ENCODE data around the gene OR5H15. TPM values are rescaled to one million over a fixed set of nuclear protein-coding genes. Genes with fewer than 3 reads are reported as not detected.
"Not testable (repeated sequence)": the region's sequence is repeated elsewhere in the genome, so short reads cannot be mapped to it uniquely, and the experiment has no call there.

The OR5H15 gene
- total and polyA plus RNA-seq, 9 donors: not detected

DNA sequence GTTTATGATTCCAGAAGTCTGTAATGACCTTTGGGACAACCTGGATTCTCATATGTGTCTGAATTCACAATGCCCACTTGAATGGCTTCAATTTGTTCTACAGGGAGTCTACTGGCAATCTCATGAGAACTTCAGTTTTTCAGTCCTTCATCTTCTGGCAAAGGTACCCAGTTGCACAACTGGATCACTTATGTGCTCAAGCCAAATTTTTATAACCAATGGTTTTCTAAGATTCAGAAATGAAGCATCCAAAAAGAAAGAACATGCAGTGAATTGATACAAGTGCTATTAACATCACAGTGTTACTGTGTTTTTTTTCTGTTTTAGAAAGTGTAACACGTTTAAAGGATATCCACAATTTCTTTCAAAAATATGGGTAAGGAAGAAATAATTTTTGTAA lies 19.3 kb upstream of the OR5H15 start, which contains the start of gene OR5H14:
Gene OR5H14 (plus strand): TSS at position 301 of the 400 bp plus-strand sequence. CDS start 1,907 bp downstream, outside the sequence.
- no peak within 1 kb of the TSS for H3K27ac ChIP-seq
- no peak for DNase-seq
- H3K27me3 ChIP-seq: no peaks in the 10 kb centered on the region
- H3K4me3 ChIP-seq: no peak within 1 kb of the TSS
- TF ChIP-seq, protein P1, sequence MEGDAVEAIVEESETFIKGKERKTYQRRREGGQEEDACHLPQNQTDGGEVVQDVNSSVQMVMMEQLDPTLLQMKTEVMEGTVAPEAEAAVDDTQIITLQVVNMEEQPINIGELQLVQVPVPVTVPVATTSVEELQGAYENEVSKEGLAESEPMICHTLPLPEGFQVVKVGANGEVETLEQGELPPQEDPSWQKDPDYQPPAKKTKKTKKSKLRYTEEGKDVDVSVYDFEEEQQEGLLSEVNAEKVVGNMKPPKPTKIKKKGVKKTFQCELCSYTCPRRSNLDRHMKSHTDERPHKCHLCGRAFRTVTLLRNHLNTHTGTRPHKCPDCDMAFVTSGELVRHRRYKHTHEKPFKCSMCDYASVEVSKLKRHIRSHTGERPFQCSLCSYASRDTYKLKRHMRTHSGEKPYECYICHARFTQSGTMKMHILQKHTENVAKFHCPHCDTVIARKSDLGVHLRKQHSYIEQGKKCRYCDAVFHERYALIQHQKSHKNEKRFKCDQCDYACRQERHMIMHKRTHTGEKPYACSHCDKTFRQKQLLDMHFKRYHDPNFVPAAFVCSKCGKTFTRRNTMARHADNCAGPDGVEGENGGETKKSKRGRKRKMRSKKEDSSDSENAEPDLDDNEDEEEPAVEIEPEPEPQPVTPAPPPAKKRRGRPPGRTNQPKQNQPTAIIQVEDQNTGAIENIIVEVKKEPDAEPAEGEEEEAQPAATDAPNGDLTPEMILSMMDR (IDR thresholded peaks at IDR 0.05): no peak
- TF ChIP-seq EP300 (IDR thresholded peaks at IDR 0.05) (no peak), POLR2A (IDR thresholded peaks at IDR 0.05) (no peak)
- WGBS, 3 donors: 51 to 74% (median 60%) methylated on average over 1 of the region's 1 CpG
- no peaks in the 10 kb centered on the region for H3K36me3 ChIP-seq
- H3K9me3 ChIP-seq: no peaks in the 10 kb centered on the region
- no peaks in the 10 kb centered on the region for H3K4me1 ChIP-seq (ENCODE audit: insufficient read depth)
- intact Hi-C loops (cut with DNase I): no loop called here

DNA sequence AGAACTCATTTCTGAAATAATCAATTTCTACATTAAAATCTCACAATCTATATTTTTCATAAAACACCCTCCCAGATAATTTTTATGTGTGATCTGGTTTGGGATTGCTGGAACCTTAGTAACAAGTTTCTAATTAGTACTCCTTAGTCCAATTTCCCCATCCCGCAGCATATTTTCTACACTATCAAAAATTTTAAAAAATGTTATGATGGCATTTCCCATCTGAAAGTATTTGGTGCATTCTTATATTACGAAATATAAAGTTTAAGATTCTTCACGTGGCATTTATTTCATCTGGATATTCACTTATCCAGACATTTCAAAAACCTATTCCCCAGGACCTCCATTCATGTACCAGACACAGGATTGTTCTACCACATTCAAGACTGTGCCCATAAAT lies 17.7 kb upstream of the OR5H15 start:
- H3K4me3 ChIP-seq: no peak overlapping the region
- 61 to 71% (median 66%) methylated on average over 3 of the region's 3 CpGs for WGBS, 3 donors
- no peak overlapping the region for H3K27ac ChIP-seq
- H3K9me3 ChIP-seq: no peaks in the 10 kb centered on the region
- DNase-seq: no peak
- H3K36me3 ChIP-seq: no peaks in the 10 kb centered on the region
- no peak for TF ChIP-seq POLR2A (IDR thresholded peaks at IDR 0.05)
- TF ChIP-seq, protein P1 (IDR thresholded peaks at IDR 0.05): no peak
- no peak for TF ChIP-seq EP300 (IDR thresholded peaks at IDR 0.05)
- no peaks in the 10 kb centered on the region for H3K4me1 ChIP-seq (ENCODE audit: insufficient read depth)
- intact Hi-C loops (cut with DNase I): no loop called here
- no peaks in the 10 kb centered on the region for H3K27me3 ChIP-seq

DNA sequence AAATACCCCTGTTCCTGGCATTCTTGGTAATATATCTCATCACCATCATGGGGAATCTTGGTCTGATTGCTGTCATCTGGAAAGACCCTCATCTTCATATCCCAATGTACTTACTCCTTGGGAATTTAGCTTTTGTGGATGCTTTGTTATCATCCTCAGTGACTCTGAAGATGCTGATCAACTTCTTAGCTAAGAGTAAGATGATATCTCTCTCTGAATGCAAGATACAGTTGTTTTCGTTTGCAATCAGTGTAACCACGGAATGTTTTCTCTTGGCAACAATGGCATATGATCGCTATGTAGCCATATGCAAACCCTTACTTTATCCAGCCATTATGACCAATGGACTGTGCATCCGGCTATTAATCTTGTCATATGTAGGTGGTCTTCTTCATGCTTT lies 17.0 kb upstream of the OR5H15 start:
- DNase-seq; intact Hi-C loops (cut with DNase I): not testable (repeated sequence)
- WGBS, 3 donors: 73 to 86% (median 84%) methylated on average over 4 of the region's 4 CpGs

DNA sequence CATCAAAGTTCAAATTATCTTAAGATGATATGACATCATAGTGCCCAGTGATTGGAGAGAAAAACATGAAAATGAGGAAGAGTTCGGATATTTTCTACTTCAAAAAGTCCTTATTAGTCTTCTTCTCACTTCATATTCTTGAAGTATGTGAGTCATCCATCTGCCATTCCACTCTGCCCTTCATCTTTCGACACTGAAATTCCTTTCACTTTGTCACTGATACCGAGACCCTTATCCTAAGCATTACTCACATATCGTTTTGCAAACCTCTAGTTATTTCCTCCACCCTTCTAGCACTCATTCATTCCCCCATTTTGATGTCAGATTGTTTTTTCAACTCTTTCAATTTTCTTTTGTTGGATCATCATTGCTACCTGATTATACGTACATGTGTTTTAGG lies 15.3 kb upstream of the OR5H15 start:
- Histone ChIP-seq H3K27me3 (no peaks in the 10 kb centered on the region), H3K4me3 (no peak overlapping the region), H3K36me3 (no peaks in the 10 kb centered on the region), H3K9me3 (no peaks in the 10 kb centered on the region), H3K27ac (no peak overlapping the region), H3K4me1 (ENCODE audit: insufficient read depth) (no peaks in the 10 kb centered on the region)
- no peak for TF ChIP-seq EP300 (IDR thresholded peaks at IDR 0.05)
- no peak for TF ChIP-seq POLR2A (IDR thresholded peaks at IDR 0.05)
- TF ChIP-seq, protein P1 (IDR thresholded peaks at IDR 0.05): no peak
- 72 to 81% (median 75%) methylated on average over 5 of the region's 5 CpGs for WGBS, 3 donors
- no peak for DNase-seq
- intact Hi-C loops (cut with DNase I): loop anchor here in 1 of 4 donors (10.0 kb wide), 1 partner anchor 64 kb away; no protein-coding TSS in a partner anchor

More for the DNA sequence above, 17.0 kb upstream of the OR5H15 start:
- H3K27me3 ChIP-seq; H3K36me3 ChIP-seq; H3K9me3 ChIP-seq; H3K27ac ChIP-seq; H3K4me3 ChIP-seq; H3K4me1 ChIP-seq (ENCODE audit: insufficient read depth): not testable (repeated sequence)

DNA sequence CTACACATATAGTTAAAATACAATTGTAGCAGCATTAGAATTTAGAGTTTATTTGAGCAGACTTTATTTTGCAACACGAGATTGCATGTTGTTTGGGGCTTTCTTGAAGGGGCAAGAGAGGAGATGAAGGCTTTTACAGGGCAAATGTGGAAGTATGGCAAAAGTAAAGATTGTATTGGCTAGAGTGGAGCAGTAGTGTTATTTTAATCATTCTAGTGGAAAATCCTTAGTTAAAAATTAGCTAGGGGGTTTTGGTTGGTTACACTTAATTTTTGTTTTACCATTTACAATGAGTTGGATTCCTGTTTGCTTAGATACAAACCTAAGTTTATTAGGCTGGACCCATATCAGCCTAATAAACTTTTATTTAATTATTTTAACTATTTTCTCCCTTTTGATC lies 4.6 kb downstream of the OR5H15 start:
- 35 to 59% (median 52%) methylated on average over 1 of the region's 1 CpG for WGBS, 3 donors
- intact Hi-C loops (cut with DNase I): no loop called here

More for the DNA sequence above, 4.6 kb downstream of the OR5H15 start:
- DNase-seq: no peak
- no peaks in the 10 kb centered on the region for H3K36me3 ChIP-seq
- no peaks in the 10 kb centered on the region for H3K4me1 ChIP-seq (ENCODE audit: insufficient read depth)
- H3K4me3 ChIP-seq: no peak overlapping the region
- TF ChIP-seq POLR2A (IDR thresholded peaks at IDR 0.05): no peak
- TF ChIP-seq EP300 (IDR thresholded peaks at IDR 0.05): no peak
- TF ChIP-seq, protein P1 (IDR thresholded peaks at IDR 0.05): no peak
- H3K27ac ChIP-seq: no peak overlapping the region
- no peaks in the 10 kb centered on the region for H3K27me3 ChIP-seq
- H3K9me3 ChIP-seq: no peaks in the 10 kb centered on the region
